H1 (cell line): ENCODE measurements around the gene C16orf46. TPM values are rescaled to one million over a fixed set of nuclear protein-coding genes. Genes with fewer than 3 reads are reported as not detected.

Source experiments
- ATF3 ChIP-seq: IDR thresholded peaks from 2 replicates; pipeline ENCODE4 v1.6.1; 2011; ENCODE audit warnings: low read depth, mild to moderate bottlenecking, low read length; ENCODE audit not compliant: insufficient read depth
- E2F6 ChIP-seq: IDR thresholded peaks from 2 replicates; pipeline ENCODE4 v1.6.1; 2012; ENCODE audit warnings: inconsistent platforms
- KDM4A ChIP-seq: IDR thresholded peaks from one replicate; pipeline ENCODE4 v1.7.1; 2012; ENCODE audit warnings: low read depth, mild to moderate bottlenecking, moderate library complexity, low read length, inconsistent platforms; ENCODE audit not compliant: severe bottlenecking
- NRF1 ChIP-seq: IDR thresholded peaks from 2 replicates; pipeline ENCODE4 v1.6.1; 2011; ENCODE audit warnings: mild to moderate bottlenecking, low read depth, low read length, improper control_type of control experiment
- SP1 ChIP-seq: IDR thresholded peaks from 2 replicates; pipeline ENCODE4 v1.6.1; 2011; ENCODE audit warnings: low read depth, low read length
- SUZ12 ChIP-seq: fragments of 200-600 bp; sonication (generic); IDR thresholded peaks from 2 replicates; pipeline ENCODE4 v1.6.1; 2012; ENCODE audit warnings: mild to moderate bottlenecking, inconsistent platforms, low read length, moderate library complexity, mixed read lengths
- polyA plus RNA-seq, 7 experiments: library from polyadenylated mRNA; depleted of rRNA in 3 of 7; stranded (reverse) in 5 of 7; unstranded in 2 of 7; fragments of >200 nt in 5 of 7; fragments of 200-250 nt in 2 of 7; gene quantifications; 1 replicate in 5 of 7; 2 replicates in 1 of 7; 4 replicates in 1 of 7; pipeline versions ENCODE4 v1.2.1 to v1.2.3, GENCODE V29; 2011 to 2013; ENCODE audit warnings: missing spikeins in 2 of 7, mixed read lengths in 2 of 7
- total RNA-seq: library from RNA; stranded (reverse); fragmentation: NEBNext Ultra II Directional; extraction: Animal tissue kit (Norgen Biotek cat#: 25700); gene quantifications from 2 replicates; pipeline ENCODE4 v1.2.1, GENCODE V29; 2021
- TF ChIP-seq, protein P1 (sequence below): IDR thresholded peaks from 2 replicates; pipeline ENCODE4 v1.6.1; 2011; ENCODE audit warnings: low read length, improper control_type of control experiment

C16orf46 gene
- total and polyA plus RNA-seq, 2 of the 8 experiments (the other 6 are each of a cell fraction or from before 2014, with no cell fraction given), result 0.48 to 0.60 TPM

GRCh38 chr16:81018496-81018895, 58.5 kb downstream of the C16orf46 start (continued):
- TF ChIP-seq SUZ12 (no peak), NRF1 (no peak), ATF3 (no peak), E2F6 (no peak), SP1 (no peak), KDM4A (no peak)
- TF ChIP-seq, protein P1, sequence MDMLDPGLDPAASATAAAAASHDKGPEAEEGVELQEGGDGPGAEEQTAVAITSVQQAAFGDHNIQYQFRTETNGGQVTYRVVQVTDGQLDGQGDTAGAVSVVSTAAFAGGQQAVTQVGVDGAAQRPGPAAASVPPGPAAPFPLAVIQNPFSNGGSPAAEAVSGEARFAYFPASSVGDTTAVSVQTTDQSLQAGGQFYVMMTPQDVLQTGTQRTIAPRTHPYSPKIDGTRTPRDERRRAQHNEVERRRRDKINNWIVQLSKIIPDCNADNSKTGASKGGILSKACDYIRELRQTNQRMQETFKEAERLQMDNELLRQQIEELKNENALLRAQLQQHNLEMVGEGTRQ, result no peak
- TF ChIP-seq, all 59 proteins: peak for 0
